HEK293 (cell line): Measurements from ENCODE around the gene TP63.

Source experiments
- CTCF ChIA-PET: fragments of 350-600 bp; formaldehyde crosslinking; extraction: SDS; loops from one replicate; lab custom pipeline; 2021; ENCODE audit warnings: antibody characterized with exemption; lab: Yijun Ruan, JAX
- POLR2A ChIA-PET: fragments of 300-600 bp; formaldehyde crosslinking; extraction: SDS; loops from one replicate; lab custom pipeline; 2020; ENCODE audit warnings: antibody characterized with exemption, inconsistent platforms; lab: Yijun Ruan, JAX
- H3K27ac ChIP-seq: fragments of 200-500 bp; sonication (Bioruptor generic); 2 replicates; pipeline ENCODE4 v1.5.1; 2014; ENCODE audit warnings: low read depth, low read length, control low read depth, inconsistent platforms; ENCODE audit errors: extremely low read depth
- H3K36me3 ChIP-seq, 2 experiments: fragments of 200-500 bp in 1 of 2; sonication (Bioruptor generic) in 1 of 2; 1 replicate in 1 of 2; 2 replicates in 1 of 2; pipeline ENCODE4 v1.5.1; 2014 to 2017; ENCODE audit warnings: inconsistent platforms in 2 of 2, low read length in 2 of 2; ENCODE audit not compliant: control insufficient read depth in 2 of 2, insufficient read depth in 1 of 2
- H3K4me1 ChIP-seq: fragments of 200-500 bp; sonication (Bioruptor generic); 2 replicates; pipeline ENCODE4 v1.5.1; 2014; ENCODE audit warnings: mild to moderate bottlenecking, low read length, inconsistent platforms; ENCODE audit not compliant: control insufficient read depth, insufficient read depth
- H3K4me3 ChIP-seq: 2 replicates; pipeline ENCODE4 v1.5.1; 2011; ENCODE audit warnings: low read depth, mild to moderate bottlenecking, control low read depth, low read length, moderate library complexity
- H3K9me3 ChIP-seq: fragments of 200-500 bp; sonication (Bioruptor generic); 2 replicates; pipeline ENCODE4 v1.5.1; 2014; ENCODE audit warnings: low read depth, low read length, inconsistent platforms; ENCODE audit not compliant: control insufficient read depth, insufficient read depth
- AEBP2 ChIP-seq: fragments of 450-650 bp; formaldehyde crosslinking; IDR thresholded peaks from 2 replicates; pipeline ENCODE4 v1.5.1; 2016; ENCODE audit warnings: missing biosample characterization, missing genetic modification characterization, borderline replicate concordance
- BCL11A ChIP-seq: fragments of 450-650 bp; formaldehyde crosslinking; IDR thresholded peaks from 2 replicates; pipeline ENCODE4 v1.5.1; 2016; ENCODE audit warnings: low read depth, missing biosample characterization, missing genetic modification characterization
- BCL6B ChIP-seq: fragments of 450-650 bp; formaldehyde crosslinking; IDR thresholded peaks from 2 replicates; pipeline ENCODE4 v1.5.1; 2017; ENCODE audit warnings: missing biosample characterization, missing genetic modification characterization
- CTCF ChIP-seq: fragments of 450-650 bp; formaldehyde crosslinking; IDR thresholded peaks from 2 replicates; pipeline ENCODE4 v1.5.1; 2016; ENCODE audit warnings: missing biosample characterization, missing genetic modification characterization
- GLIS2 ChIP-seq: fragments of 450-650 bp; formaldehyde crosslinking; IDR thresholded peaks from 2 replicates; pipeline ENCODE4 v1.5.1; 2016; ENCODE audit warnings: missing biosample characterization, missing genetic modification characterization
- HOXA7 ChIP-seq: sonication (generic); formaldehyde crosslinking; IDR thresholded peaks from 2 replicates; pipeline ENCODE4 v1.8.1; 2022; ENCODE audit warnings: missing genetic modification reagents, borderline replicate concordance
- PATZ1 ChIP-seq: fragments of 450-650 bp; formaldehyde crosslinking; IDR thresholded peaks from 2 replicates; pipeline ENCODE4 v1.5.1; 2016; ENCODE audit warnings: missing biosample characterization, missing genetic modification characterization
- PRDM10 ChIP-seq: fragments of 450-650 bp; formaldehyde crosslinking; IDR thresholded peaks from 2 replicates; pipeline ENCODE4 v1.5.1; 2016; ENCODE audit warnings: missing biosample characterization, missing genetic modification characterization
- PRDM6 ChIP-seq: fragments of 450-650 bp; formaldehyde crosslinking; IDR thresholded peaks from 2 replicates; pipeline ENCODE4 v1.5.1; 2017; ENCODE audit warnings: missing biosample characterization, missing genetic modification characterization
- ZNF2 ChIP-seq: fragments of 450-650 bp; formaldehyde crosslinking; IDR thresholded peaks from 2 replicates; pipeline ENCODE4 v1.5.1; 2016; ENCODE audit warnings: missing biosample characterization, missing genetic modification characterization
- ZNF202 ChIP-seq: fragments of 450-650 bp; formaldehyde crosslinking; IDR thresholded peaks from 2 replicates; pipeline ENCODE4 v1.5.1; 2016; ENCODE audit warnings: missing biosample characterization, missing genetic modification characterization, borderline replicate concordance
- ZNF37A ChIP-seq: fragments of 450-650 bp; IDR thresholded peaks from 2 replicates; pipeline ENCODE4 v1.5.1; 2018; ENCODE audit warnings: missing biosample characterization, missing genetic modification characterization
- ZNF404 ChIP-seq: fragments of 450-650 bp; formaldehyde crosslinking; IDR thresholded peaks from 2 replicates; pipeline ENCODE4 v1.5.1; 2017; ENCODE audit warnings: missing biosample characterization, missing genetic modification characterization
- ZNF416 ChIP-seq: fragments of 450-650 bp; formaldehyde crosslinking; IDR thresholded peaks from 2 replicates; pipeline ENCODE4 v1.5.1; 2016; ENCODE audit warnings: missing biosample characterization, missing genetic modification characterization
- ZNF548 ChIP-seq: fragments of 450-650 bp; formaldehyde crosslinking; IDR thresholded peaks from 2 replicates; pipeline ENCODE4 v1.5.1; 2016; ENCODE audit warnings: missing biosample characterization, missing genetic modification characterization
- ZNF639 ChIP-seq: fragments of 450-650 bp; formaldehyde crosslinking; IDR thresholded peaks from 2 replicates; pipeline ENCODE4 v1.5.1; 2016; ENCODE audit warnings: missing biosample characterization, missing genetic modification characterization
- ZNF704 ChIP-seq: fragments of 450-650 bp; formaldehyde crosslinking; IDR thresholded peaks from 2 replicates; pipeline ENCODE4 v1.5.1; 2016; ENCODE audit warnings: missing biosample characterization, missing genetic modification characterization
- ZNF768 ChIP-seq: fragments of 450-650 bp; formaldehyde crosslinking; IDR thresholded peaks from 2 replicates; pipeline ENCODE4 v1.5.1; 2018; ENCODE audit warnings: missing biosample characterization, mild to moderate bottlenecking, missing genetic modification characterization
- ZNF785 ChIP-seq: fragments of 450-650 bp; formaldehyde crosslinking; IDR thresholded peaks from 2 replicates; pipeline ENCODE4 v1.5.1; 2016; ENCODE audit warnings: missing biosample characterization, missing genetic modification characterization
- ZSCAN5A ChIP-seq: fragments of 450-650 bp; formaldehyde crosslinking; IDR thresholded peaks from 2 replicates; pipeline ENCODE4 v1.5.1; 2016; ENCODE audit warnings: missing biosample characterization, missing genetic modification characterization

Gene TP63

GRCh38 chr3:189690237-189690636, 59.0 kb downstream of the TP63 start (continued):
- no peak for TF ChIP-seq ZNF704
- no peak for TF ChIP-seq ZNF404
- TF ChIP-seq, all 188 proteins: peak for 0

GRCh38 chr3:189690672-189691071, 59.5 kb downstream of the TP63 start:
- Histone ChIP-seq H3K27ac (no peak overlapping the region), H3K4me3 (no peak overlapping the region), H3K36me3 (no peaks in the 10 kb centered on the region), H3K9me3 (no peaks in the 10 kb centered on the region), H3K4me1 (no peaks in the 10 kb centered on the region)
- CTCF ChIA-PET = no interaction called here
- POLR2A ChIA-PET = no interaction called here
- TF ChIP-seq AEBP2 (tag by site-specific recombination) (no peak), ZNF416 (tag by site-specific recombination) (no peak), ZSCAN5A (tag by site-specific recombination) (no peak), ZNF785 (tag by site-specific recombination) (no peak), ZNF548 (no peak), BCL6B (no peak), ZNF202 (tag by site-specific recombination) (no peak), GLIS2 (tag by site-specific recombination) (no peak), BCL11A (tag by site-specific recombination) (no peak), CTCF (no peak), ZNF768 (tag by site-specific recombination) (no peak), PRDM10 (tag by site-specific recombination) (no peak), PRDM6 (tag by site-specific recombination) (no peak), ZNF2 (tag by site-specific recombination) (no peak), ZNF639 (tag by site-specific recombination) (no peak), ZNF37A (tag by site-specific recombination) (no peak), PATZ1 (tag by site-specific recombination) (no peak), HOXA7 (no peak)
